Retinal pigment epithelial cell (primary cell): ENCODE data around the gene FAM163B.

Experiments used
- DNase-seq: peaks from one replicate; pipeline ENCODE4 v3.0.0-alpha.2; 2010; ENCODE audit warnings: low read depth
- H3K4me3 ChIP-seq: 2 replicates; pipeline ENCODE4 v1.5.1; 2011; ENCODE audit warnings: mild to moderate bottlenecking, low read length, control low read depth, moderate library complexity
- TF ChIP-seq, protein P1 (sequence below): conservative IDR thresholded peaks from 2 replicates; pipeline ENCODE4 v1.5.1; 2011; ENCODE audit warnings: low read depth, low read length, control low read depth, inconsistent platforms

The FAM163B gene

DNA sequence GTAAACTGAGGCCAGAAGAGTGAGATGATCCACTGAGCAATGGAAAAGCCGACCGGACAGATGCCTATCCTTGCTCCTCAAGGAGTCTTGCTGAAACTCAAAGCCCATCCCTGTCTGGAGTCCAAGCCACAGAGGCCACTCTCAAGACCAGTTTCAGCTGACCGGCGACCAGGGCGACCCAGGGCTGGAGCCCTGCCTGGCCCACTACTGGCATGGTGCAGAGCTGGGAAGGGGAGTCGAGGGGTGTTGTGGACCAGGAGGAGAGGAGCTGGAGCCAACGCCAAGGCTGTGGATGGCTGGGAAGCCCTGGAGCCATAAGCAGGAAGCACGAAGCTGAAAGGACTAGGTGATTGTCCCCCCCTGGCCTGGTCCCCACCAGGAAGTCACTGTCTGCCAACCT lies 22.1 kb downstream of the FAM163B start:
- TF ChIP-seq, protein P1, sequence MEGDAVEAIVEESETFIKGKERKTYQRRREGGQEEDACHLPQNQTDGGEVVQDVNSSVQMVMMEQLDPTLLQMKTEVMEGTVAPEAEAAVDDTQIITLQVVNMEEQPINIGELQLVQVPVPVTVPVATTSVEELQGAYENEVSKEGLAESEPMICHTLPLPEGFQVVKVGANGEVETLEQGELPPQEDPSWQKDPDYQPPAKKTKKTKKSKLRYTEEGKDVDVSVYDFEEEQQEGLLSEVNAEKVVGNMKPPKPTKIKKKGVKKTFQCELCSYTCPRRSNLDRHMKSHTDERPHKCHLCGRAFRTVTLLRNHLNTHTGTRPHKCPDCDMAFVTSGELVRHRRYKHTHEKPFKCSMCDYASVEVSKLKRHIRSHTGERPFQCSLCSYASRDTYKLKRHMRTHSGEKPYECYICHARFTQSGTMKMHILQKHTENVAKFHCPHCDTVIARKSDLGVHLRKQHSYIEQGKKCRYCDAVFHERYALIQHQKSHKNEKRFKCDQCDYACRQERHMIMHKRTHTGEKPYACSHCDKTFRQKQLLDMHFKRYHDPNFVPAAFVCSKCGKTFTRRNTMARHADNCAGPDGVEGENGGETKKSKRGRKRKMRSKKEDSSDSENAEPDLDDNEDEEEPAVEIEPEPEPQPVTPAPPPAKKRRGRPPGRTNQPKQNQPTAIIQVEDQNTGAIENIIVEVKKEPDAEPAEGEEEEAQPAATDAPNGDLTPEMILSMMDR: no peak
- no peak overlapping the region for H3K4me3 ChIP-seq
- DNase-seq: no peak

GRCh38 chr9:133585481-133586351 lies 23.5 kb downstream of the FAM163B start:
- TF ChIP-seq, protein P1: no peak
- H3K4me3 ChIP-seq: no peak overlapping the region
- DNase-seq: no peak

DNA sequence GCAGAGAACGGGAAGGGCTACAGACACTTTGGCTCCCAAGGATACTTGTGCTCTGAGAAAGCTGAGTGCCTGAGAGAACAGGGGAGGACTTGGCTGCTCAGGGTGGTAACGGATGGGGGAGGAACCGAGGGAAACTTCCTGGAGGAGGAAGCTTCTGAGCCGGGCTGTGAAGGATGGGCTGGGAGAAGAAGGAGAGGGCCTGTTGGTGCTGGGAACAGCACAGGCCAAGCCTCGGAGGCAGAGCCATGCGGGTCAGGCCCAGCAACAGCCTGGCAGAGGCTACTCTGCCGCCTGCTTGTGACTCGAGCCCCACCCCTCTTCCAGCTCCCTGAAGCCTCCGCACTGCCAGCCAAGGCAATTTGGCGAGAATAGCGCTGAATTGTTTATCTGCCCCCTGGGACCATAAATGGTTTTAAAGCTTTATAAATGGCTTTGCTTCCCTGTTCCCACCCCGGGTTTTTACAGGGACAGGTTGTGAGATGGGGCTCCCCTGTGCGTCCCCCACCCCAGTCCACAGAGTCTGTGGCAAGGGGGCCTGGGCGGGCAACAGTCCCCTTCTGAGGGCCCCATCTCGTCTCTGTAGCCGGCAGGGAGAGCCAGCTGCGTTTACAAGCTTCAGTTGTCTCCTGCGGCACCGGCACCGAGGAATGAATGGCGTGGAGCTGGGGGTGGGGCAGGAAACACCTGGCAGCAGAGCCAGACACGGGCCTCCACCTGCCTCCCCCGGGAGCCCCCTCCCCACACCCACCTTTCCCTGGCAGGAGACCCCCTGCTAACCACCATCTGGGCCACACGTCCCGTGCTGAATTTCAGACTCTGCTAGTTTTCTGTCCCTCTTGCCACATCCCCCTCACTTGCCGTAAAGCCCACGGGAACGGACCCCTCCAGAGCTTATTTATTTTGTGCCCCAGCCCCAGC lies 24.4 kb downstream of the FAM163B start:
- no peak for DNase-seq
- TF ChIP-seq, protein P1: no peak
- no peak overlapping the region for H3K4me3 ChIP-seq

- DNase-seq: no peak
- TF ChIP-seq, protein P1: no peak
- no peak overlapping the region for H3K4me3 ChIP-seq
These were observed 25.0 kb downstream of the FAM163B start for GRCh38 chr9:133584167-133584558.

- no peak overlapping the region for H3K4me3 ChIP-seq
- TF ChIP-seq, protein P1: no peak
- no peak for DNase-seq
These were observed 25.6 kb downstream of the FAM163B start for GRCh38 chr9:133583586-133583985.

GRCh38 chr9:133583111-133583510 lies 26.1 kb downstream of the FAM163B start:
- TF ChIP-seq, protein P1: no peak
- H3K4me3 ChIP-seq: no peak overlapping the region
- no peak for DNase-seq
